GM23338 (cell line): ENCODE data around the gene PRSS50. TPM values are rescaled to one million over a fixed set of nuclear protein-coding genes. Genes with fewer than 3 reads are reported as not detected.

Source experiments
- ATAC-seq: fragments of 200-7000 bp; cut with Tn5 transposase; 3 replicates; pipeline ENCODE4 v1.9.1; 2020
- DNase-seq: peaks from one replicate; pipeline ENCODE4 v3.0.0-alpha.2; 2015; ENCODE audit warnings: low spot score
- H2AFZ ChIP-seq: fragments of 200-600 bp; sonication (generic); 2 replicates; pipeline ENCODE4 v1.8.0; 2016; ENCODE audit warnings: antibody characterized with exemption, mild to moderate bottlenecking, moderate library complexity
- H3F3A ChIP-seq: fragments of 200-600 bp; sonication (generic); replicated peaks from 2 replicates; pipeline ENCODE4 v1.8.0; 2017; ENCODE audit warnings: antibody characterized with exemption, mixed run types, low read depth
- H3K27ac ChIP-seq: fragments of 200-600 bp; sonication (generic); 2 replicates; pipeline ENCODE4 v1.6.1; 2016; ENCODE audit warnings: low read depth
- H3K27me3 ChIP-seq: fragments of 200-600 bp; sonication (generic); 2 replicates; pipeline ENCODE4 v1.8.0; 2016; ENCODE audit warnings: mild to moderate bottlenecking, mixed run types, moderate library complexity; ENCODE audit not compliant: insufficient read depth
- H3K36me3 ChIP-seq: fragments of 200-600 bp; sonication (generic); 2 replicates; pipeline ENCODE4 v1.8.0; 2016; ENCODE audit warnings: mild to moderate bottlenecking; ENCODE audit not compliant: insufficient read depth
- H3K4me1 ChIP-seq: fragments of 200-600 bp; sonication (generic); 2 replicates; pipeline ENCODE4 v1.8.0; 2016; ENCODE audit warnings: mild to moderate bottlenecking, moderate library complexity; ENCODE audit not compliant: insufficient read depth
- H3K4me2 ChIP-seq: fragments of 200-600 bp; sonication (generic); 2 replicates; pipeline ENCODE4 v1.7.1; 2017; ENCODE audit warnings: mixed run types
- H3K4me3 ChIP-seq: fragments of 200-600 bp; sonication (generic); 2 replicates; pipeline ENCODE4 v1.6.1; 2016; ENCODE audit warnings: mixed run types
- H3K79me2 ChIP-seq: fragments of 200-600 bp; sonication (generic); replicated peaks from 2 replicates; pipeline ENCODE4 v1.8.0; 2017; ENCODE audit warnings: mild to moderate bottlenecking; ENCODE audit not compliant: insufficient read depth
- H3K9me2 ChIP-seq: fragments of 200-600 bp; sonication (generic); 2 replicates; pipeline ENCODE4 v1.8.0; 2017; ENCODE audit not compliant: insufficient read depth
- H4K20me1 ChIP-seq: fragments of 200-600 bp; sonication (generic); replicated peaks from 2 replicates; pipeline ENCODE4 v1.8.0; 2017; ENCODE audit warnings: mild to moderate bottlenecking; ENCODE audit not compliant: insufficient read depth
- H3K27ac Mint-ChIP-seq: 2 replicates; pipeline ENCODE4 v1.8.0; 2020; ENCODE audit warnings: inconsistent platforms, mild to moderate bottlenecking, moderate library complexity, mixed read lengths
- H3K27me3 Mint-ChIP-seq: 3 replicates; pipeline ENCODE4 v1.8.0; 2022; ENCODE audit warnings: low read depth, mild to moderate bottlenecking, moderate library complexity, mixed read lengths, inconsistent platforms; ENCODE audit not compliant: insufficient read depth, poor library complexity
- H3K36me3 Mint-ChIP-seq: 3 replicates; pipeline ENCODE4 v1.8.0; 2021; ENCODE audit warnings: low read depth, mild to moderate bottlenecking, inconsistent platforms, moderate library complexity, mixed read lengths
- H3K4me1 Mint-ChIP-seq: 3 replicates; pipeline ENCODE4 v1.8.0; 2020; ENCODE audit warnings: mild to moderate bottlenecking, inconsistent platforms, mixed read lengths
- H3K4me3 Mint-ChIP-seq: 3 replicates; pipeline ENCODE4 v1.8.0; 2021; ENCODE audit warnings: moderate library complexity, mild to moderate bottlenecking, inconsistent platforms, mixed read lengths
- H3K9me3 Mint-ChIP-seq: 3 replicates; pipeline ENCODE4 v1.8.0; 2020; ENCODE audit warnings: moderate library complexity, mild to moderate bottlenecking, inconsistent platforms, mixed read lengths
- CREB1 ChIP-seq: fragments of 250-450 bp; sonication (Bioruptor Pico); IDR thresholded peaks from 2 replicates; pipeline ENCODE4 v1.5.0; 2020; ENCODE audit warnings: low read depth, mild to moderate bottlenecking, moderate library complexity
- CTCF ChIP-seq, 2 experiments: fragments of 200-600 bp in 1 of 2; sonication (generic) in 1 of 2; conservative IDR thresholded peaks; 2 replicates each; pipeline versions ENCODE4 v1.5.1 to v1.6.1; 2016 to 2017; ENCODE audit warnings: antibody characterized with exemption in 2 of 2, low read depth in 2 of 2, mild to moderate bottlenecking in 2 of 2, moderate library complexity in 1 of 2
- ETS1 ChIP-seq: IDR thresholded peaks from 2 replicates; pipeline ENCODE4 v1.6.1; 2016; ENCODE audit warnings: antibody characterized with exemption
- EZH2 ChIP-seq: fragments of 200-600 bp; sonication (generic); IDR thresholded peaks from one replicate; pipeline ENCODE4 v1.8.0; 2017; ENCODE audit warnings: antibody characterized with exemption, mild to moderate bottlenecking, low read depth; ENCODE audit not compliant: unreplicated experiment
- EZH2phosphoT487 ChIP-seq: fragments of 200-600 bp; sonication (generic); IDR thresholded peaks from one replicate; pipeline ENCODE4 v1.8.1; 2018; ENCODE audit warnings: antibody characterized with exemption; ENCODE audit not compliant: unreplicated experiment
- JUNB ChIP-seq: IDR thresholded peaks from one replicate; pipeline ENCODE4 v1.6.1; 2016; ENCODE audit warnings: antibody characterized with exemption; ENCODE audit not compliant: unreplicated experiment
- NANOG ChIP-seq: IDR thresholded peaks from 2 replicates; pipeline ENCODE4 v1.6.1; 2016; ENCODE audit warnings: antibody characterized with exemption, borderline replicate concordance
- POLR2AphosphoS5 ChIP-seq: IDR thresholded peaks from 2 replicates; pipeline ENCODE4 v1.6.1; 2016; ENCODE audit warnings: antibody characterized with exemption, low read depth
- REST ChIP-seq: IDR thresholded peaks from one replicate; pipeline ENCODE4 v1.6.1; 2018; ENCODE audit warnings: antibody characterized with exemption; ENCODE audit not compliant: unreplicated experiment
- STAT1 ChIP-seq: IDR thresholded peaks from one replicate; pipeline ENCODE4 v1.6.1; 2016; ENCODE audit warnings: antibody characterized with exemption; ENCODE audit not compliant: unreplicated experiment
- ZNF114 ChIP-seq: fragments of 250-450 bp; sonication (Bioruptor Pico); IDR thresholded peaks from 2 replicates; pipeline ENCODE4 v1.5.0; 2020; ENCODE audit warnings: mild to moderate bottlenecking, moderate library complexity
- ZNF331 ChIP-seq: fragments of 250-450 bp; sonication (Bioruptor Pico); IDR thresholded peaks from 2 replicates; pipeline ENCODE4 v1.5.0; 2020; ENCODE audit warnings: low read depth, mild to moderate bottlenecking, moderate library complexity
- ZNF462 ChIP-seq: fragments of 250-450 bp; sonication (Bioruptor Pico); IDR thresholded peaks from 2 replicates; pipeline ENCODE4 v1.5.0; 2020; ENCODE audit warnings: mild to moderate bottlenecking, moderate library complexity
- polyA plus RNA-seq: library from polyadenylated mRNA; unstranded; fragments of >200 nt; fragmentation: Nextera tagmentation; extraction: Ambion mirVana; gene quantifications from 2 replicates; pipeline ENCODE4 v1.2.1, GENCODE V29; 2016
- total RNA-seq: library from RNA; depleted of rRNA; stranded (reverse); fragments of >200 nt; shearing (Covaris generic); gene quantifications from 2 replicates; pipeline ENCODE4 v1.2.3, GENCODE V29; 2014

PRSS50 gene
- total and polyA plus RNA-seq, 2 experiments from 2014 or later, result 0.60 to 1.5 TPM

- DNase-seq (no peak), ATAC-seq (no peak)
- Histone ChIP-seq H3K36me3 (no peaks in the 10 kb centered on the region), H3F3A (no peaks in the 10 kb centered on the region), H2AFZ (no peak overlapping the region), H3K27ac (no peak overlapping the region), H3K79me2 (no peaks in the 10 kb centered on the region), H4K20me1 (no peaks in the 10 kb centered on the region; the same call in 1 of the 2 replicates), H3K4me3 (no peak overlapping the region), H3K9me2 (0 out of 2 replicates have a peak, but pooled peaks cover 4% of the 10 kb centered on the region), H3K27me3 (no peaks in the 10 kb centered on the region), H3K4me2 (no peak overlapping the region), H3K4me1 (no peaks in the 10 kb centered on the region)
- Mint-ChIP-seq H3K4me3 (no peak overlapping the region), H3K9me3 (no peaks in the 10 kb centered on the region), H3K4me1 (no peaks in the 10 kb centered on the region; the same call in 2 of the 3 replicates), H3K27me3 (peaks cover 12% of the 10 kb centered on the region), H3K36me3 (peaks cover 4% of the 10 kb centered on the region), H3K27ac (no peak overlapping the region)
- TF ChIP-seq CTCF (conservative IDR thresholded peaks at IDR 0.05; ENCODE audit: low read depth in 2 of 2), result no peak
- TF ChIP-seq EZH2phosphoT487, result no peak
- no peak for TF ChIP-seq POLR2AphosphoS5
- no peak for TF ChIP-seq ZNF462 (CRISPR knock-in tag)
- no peak for TF ChIP-seq STAT1
- no peak for TF ChIP-seq ZNF114 (CRISPR knock-in tag)
- TF ChIP-seq EZH2, result no peak
- no peak for TF ChIP-seq ZNF331 (CRISPR knock-in tag)
- TF ChIP-seq REST, result no peak
- no peak for TF ChIP-seq ETS1
- no peak for TF ChIP-seq JUNB
- no peak for TF ChIP-seq NANOG
- TF ChIP-seq CREB1 (CRISPR knock-in tag), result no peak
Measured at GRCh38 chr3:46675426-46675825, 42.2 kb downstream of the PRSS50 start.
